ENCODE data around the gene SEC63.
"Not testable (repeated sequence)": the region's sequence is repeated elsewhere in the genome, so short reads cannot be mapped to it uniquely, and the experiment has no call there.

Gene SEC63, protein sequence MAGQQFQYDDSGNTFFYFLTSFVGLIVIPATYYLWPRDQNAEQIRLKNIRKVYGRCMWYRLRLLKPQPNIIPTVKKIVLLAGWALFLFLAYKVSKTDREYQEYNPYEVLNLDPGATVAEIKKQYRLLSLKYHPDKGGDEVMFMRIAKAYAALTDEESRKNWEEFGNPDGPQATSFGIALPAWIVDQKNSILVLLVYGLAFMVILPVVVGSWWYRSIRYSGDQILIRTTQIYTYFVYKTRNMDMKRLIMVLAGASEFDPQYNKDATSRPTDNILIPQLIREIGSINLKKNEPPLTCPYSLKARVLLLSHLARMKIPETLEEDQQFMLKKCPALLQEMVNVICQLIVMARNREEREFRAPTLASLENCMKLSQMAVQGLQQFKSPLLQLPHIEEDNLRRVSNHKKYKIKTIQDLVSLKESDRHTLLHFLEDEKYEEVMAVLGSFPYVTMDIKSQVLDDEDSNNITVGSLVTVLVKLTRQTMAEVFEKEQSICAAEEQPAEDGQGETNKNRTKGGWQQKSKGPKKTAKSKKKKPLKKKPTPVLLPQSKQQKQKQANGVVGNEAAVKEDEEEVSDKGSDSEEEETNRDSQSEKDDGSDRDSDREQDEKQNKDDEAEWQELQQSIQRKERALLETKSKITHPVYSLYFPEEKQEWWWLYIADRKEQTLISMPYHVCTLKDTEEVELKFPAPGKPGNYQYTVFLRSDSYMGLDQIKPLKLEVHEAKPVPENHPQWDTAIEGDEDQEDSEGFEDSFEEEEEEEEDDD

DNA sequence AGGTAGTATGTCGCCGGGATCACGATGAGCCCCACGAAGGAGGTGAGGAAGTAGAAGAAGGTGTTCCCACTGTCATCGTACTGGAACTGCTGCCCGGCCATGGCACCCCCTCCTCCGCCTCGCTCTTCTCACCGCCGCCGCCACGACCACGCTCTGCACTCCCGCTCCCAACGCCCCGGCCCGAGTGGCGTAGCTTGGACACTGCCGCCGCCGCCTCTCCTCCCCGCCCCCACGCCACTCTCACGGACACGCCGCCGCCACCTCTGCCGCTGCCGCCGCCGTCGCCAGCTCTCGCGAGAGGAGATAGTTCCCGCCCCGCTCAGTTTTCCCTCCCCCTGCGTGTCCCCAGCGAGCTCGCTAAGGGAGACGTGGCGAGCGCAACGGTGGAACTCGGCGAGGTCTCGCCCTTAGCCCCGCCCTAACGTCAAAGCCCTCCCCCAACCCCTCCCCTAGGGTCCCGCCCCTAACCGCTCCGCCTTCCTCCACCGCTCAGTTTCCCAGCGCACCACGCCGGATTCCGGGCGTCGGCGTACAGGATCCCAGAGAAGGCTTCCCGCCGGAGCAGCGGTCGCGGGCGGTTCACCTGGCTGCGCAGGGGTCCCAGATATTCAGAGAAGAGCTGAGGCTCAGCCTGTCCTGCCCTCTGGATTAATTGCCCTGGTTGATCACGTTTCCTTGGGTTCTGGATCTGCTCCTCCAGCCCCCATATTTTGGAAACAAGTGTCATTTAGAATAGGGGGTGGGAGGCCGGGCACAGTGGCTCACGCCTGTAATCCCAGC lies at the start of gene SEC63:
Gene SEC63, minus strand, starts transcription at position 300 of the 780 bp plus-strand sequence. Its CDS starts 199 bp downstream, at position 101.
- DNase-seq: peak; percentile 98

DNA sequence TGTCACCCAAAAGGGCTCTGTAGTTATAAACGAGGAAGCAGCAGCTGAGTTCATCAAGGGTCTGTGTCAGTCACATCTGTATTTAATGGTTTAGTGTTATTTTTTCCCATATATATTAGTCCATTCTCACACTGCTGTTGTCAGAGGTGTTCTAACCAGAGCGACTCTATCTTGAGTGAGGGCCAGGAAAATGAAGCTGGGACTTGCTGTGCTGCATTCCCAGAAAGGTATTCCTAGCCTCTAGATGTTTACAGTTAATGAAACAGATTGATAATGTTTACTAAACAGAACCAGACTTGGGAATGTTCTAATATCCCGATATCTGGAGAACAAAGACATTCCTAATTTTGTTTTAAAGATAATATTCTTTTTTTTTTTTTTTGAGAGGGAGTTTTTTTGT lies 48.0 kb upstream of the SEC63 start:
- no peak for DNase-seq

DNA sequence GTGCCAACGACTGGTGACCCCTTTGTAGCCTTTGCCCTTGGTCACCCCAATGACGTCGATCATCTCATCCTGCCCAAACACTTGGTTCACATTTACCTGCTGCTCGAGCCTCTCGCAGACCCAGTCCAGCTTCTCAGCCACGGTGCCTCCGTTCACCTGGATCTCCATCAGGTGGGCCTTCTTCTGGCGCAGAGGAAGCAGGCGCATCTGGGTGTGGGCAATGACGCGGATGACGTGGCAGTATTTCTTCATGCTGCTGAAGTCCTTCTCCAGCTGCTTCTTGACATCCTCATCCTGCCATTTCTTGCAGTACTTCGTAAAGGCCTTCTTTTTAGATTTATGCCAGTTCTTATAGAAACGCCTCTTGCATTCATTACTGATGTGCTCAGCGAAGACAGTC lies 46.9 kb upstream of the SEC63 start:
- no peak for DNase-seq

DNA sequence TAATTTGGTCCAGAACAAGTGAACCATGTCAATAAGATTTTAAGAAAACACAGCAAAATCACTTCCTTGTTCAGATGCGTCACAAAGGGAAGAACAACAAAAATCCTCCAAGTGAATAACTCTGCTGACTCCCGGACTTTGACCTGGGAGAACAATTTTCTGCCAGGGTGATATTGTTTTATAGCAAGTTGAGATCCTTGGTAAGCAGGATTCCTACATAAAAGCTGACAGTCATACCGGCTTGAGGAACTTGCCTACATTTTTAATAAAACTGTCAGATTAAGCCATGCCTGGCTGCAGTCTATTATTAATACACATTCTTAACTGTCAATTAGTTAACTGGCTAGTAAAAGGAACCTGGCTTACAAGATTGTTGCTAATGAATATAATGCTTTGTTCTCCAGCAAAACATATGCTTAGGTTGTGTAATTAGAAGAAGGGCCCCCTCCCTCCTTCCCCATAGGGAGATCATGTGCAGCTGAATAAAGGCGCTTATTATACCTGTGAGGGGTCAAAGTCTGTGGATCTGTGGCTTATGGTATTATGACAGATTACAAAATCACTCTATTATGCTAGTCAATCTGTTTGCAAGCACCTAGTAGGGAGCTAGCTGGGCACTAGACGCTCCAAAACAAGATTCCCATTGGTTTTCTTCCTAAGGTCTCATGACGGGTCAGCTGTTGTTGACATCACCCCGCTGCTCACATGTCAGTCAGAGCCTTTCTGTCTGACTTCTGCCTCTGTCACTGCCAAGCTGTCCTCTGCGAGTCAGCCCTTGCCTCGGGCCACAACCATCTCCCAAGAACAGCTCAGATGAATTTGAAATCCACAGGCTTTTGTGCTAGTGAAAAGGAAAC lies 44.6 kb upstream of the SEC63 start:
- DNase-seq: no peak

DNA sequence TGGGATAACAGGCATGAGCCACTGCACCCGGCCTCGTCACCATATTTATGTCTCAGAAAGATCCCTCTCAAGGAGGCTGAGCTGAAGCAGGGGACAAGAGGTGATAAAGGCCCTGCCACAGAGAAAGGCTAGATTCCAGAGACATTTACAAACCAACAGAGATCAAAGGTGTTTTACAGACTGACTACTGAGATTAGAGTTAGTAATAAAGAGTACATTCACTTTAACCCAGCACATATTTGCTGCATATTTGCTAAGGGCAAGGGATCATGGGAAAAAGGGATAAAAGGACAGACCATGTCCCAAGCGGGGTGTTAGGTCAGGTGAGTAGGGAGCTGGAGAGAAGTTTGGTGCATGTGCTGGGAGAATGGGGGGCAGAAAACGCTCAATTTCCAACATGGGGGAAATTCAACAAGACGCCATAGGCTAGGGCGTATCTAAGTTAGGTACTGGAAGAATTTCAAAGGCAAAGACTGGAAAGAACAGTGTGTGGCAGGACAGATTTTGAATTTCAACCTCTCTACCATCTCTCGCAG lies 43.8 kb upstream of the SEC63 start:
- DNase-seq: no peak

DNA sequence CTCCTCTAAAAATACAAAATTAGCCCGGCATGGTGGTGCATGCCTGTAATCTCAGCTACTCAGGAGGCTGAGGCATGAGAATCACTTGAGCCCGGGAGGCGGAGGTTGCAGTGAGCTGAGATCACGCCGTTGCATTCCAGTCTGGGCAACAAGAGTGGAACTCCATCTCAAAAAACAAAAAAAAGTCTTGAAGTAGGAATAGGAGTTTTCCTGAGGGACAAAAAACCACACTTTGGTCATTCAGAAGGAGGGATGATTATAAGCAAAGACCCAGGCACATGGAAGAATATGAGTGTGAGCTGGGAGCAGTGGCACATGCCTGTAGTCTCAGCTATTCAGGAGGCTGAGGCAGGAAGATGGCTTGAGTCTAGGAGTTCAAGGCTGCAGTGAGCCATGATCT lies 42.3 kb upstream of the SEC63 start:
- not testable (repeated sequence) for DNase-seq

DNA sequence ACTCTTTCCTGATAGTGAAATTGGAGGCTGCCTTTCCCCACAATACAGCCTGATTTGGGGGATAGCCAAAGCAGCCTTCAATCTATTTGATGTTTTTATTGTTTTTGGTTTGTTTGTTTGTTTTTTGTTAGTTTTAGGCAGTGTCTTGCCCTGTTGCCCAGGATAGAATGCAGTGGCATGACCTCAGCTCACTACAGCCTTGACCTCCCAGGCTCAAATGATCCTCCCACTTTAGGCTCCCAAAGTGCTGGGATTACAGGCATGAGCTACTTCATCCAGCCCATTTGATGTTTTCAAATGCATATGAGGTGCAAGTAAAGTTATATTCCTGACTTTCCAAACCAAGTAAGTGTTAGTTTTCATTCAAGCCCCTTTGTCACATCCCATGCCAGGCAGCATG lies 41.3 kb upstream of the SEC63 start:
- DNase-seq: no peak

DNA sequence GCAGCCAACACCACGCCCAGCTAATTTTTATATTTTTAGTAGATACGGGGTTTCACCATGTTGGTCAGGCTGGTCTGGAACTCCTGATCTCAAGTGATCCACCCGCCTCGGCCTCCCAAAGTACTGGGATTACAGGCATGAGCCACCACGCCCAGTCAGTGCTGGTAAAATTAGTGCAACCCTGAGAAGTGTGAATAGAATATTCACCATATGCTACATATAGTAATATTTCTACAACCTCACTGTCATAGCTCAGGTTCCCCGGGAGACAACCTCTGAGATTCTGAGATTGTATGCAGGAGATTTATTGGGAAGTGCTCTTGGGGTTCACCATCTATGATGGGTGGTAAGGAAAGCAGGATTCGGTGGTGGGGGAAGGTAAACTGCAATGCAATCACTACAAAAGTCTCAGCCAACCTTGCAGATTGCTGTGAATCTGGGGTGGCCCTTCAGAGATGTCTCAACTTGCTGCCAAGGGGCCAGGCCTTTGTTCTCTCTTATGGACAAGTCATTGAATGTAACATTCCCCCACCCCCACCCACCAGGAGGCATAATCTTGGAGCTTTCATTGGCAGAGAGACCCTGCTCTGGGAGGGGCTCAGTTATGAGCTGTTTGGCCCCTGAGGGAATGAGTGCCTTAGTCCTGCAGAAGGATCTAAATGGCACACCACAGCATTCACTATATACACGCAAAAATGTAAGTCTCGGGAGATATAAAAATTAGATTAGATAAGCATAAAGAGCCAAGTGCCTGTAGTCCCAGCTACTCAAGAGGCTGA lies 34.0 kb upstream of the SEC63 start:
- no peak for DNase-seq

DNA sequence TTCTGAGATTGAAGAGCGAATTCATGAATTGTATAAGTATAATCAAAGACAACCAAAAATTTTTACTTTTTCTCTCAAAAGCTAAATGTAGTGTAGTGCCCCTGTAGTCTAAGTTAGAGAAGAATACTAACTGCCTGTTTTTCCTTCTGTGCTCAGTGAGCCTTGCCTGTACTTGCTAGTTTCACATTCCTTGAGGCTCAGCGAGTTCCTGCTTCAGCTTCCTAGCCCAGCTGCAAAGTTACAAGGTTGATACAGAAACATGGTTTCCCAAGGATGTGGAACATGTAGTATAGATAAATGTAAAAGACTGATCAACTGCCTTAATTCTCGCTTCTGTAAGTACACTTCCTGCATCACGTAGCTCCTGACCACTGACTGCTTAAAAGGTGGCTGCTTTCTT lies 33.1 kb upstream of the SEC63 start:
- no peak for DNase-seq

DNA sequence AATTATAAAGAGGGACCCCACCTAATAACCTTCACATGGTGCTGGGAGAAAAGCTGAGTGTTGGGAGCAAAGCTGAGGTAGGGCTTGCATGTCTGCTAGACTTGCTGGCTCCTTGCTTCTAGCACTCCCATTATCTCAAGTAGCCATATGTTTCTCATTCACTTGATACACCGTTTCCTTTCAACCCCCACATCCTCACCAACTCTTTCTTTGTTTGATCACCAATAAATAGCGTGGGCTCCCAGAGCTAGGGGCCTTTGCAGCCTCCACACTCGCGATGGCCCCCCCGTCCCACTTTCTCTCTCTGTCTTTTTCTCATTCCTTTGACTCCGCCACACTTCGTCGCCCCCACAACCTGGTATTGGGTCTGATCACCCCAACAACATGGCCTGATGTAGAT lies 32.6 kb upstream of the SEC63 start:
- not testable (repeated sequence) for DNase-seq

DNA sequence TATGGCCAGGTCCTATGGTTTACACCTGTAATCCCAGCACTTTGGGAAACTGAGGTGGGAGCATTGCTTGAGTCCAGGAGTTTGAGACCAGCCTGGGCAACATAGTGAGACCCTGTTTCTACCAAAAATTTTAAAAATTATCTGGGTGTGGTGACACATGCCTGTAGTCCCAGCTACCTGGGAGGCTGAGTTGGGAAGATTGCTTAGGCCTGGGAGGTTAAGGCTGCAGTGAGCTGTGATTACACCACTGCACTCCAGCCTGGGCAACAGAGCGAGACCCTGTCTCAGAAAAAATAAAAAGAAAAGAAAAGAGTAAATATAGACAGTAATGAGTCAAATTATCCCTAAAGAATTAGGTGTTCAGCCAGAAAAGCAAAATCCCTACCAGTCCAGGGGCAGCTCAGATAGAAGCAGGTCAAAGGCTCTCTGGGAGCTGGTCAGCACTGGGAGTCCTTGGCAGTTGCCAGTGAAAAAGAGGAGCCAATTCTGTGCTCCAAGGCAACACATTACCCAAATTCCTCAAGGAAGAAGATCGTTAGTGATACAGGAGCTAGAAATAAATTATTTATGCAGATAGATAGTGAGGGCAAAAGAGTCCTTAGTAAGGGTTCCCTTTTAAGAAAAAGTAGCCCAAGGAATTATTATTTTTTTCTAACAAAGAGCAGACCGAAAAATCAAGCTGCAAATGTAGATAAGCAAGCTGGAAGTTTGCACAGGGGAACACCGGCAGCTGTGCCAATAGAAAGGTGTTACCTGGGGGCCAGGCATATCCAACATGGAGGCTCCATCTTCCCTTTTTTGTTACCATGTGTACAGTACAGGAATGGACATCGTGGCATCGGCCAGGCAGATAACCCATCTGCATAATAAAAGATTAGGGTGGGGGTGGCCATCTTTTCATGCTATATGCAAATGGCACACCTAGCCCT lies 31.4 kb upstream of the SEC63 start:
- no peak for DNase-seq

DNA sequence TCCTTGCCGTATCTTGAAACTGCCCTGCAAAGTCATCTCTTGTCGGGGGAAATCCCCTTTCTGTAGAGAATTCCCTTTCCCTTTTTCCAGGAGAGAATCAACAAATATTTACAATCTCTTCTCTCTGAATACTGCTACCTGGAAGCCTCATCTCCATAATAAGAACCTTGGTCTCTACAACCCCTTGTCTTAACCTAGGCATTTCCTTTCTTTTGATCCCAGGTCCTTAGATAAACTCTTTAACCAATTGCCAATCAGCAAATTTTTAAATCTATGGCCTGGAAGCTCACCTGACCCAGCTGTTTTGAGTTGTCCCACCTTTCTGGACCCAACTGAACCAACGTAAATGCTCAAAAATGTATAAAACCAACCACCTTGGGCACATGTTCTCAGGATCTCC lies 30.6 kb upstream of the SEC63 start:
- no peak for DNase-seq

DNA sequence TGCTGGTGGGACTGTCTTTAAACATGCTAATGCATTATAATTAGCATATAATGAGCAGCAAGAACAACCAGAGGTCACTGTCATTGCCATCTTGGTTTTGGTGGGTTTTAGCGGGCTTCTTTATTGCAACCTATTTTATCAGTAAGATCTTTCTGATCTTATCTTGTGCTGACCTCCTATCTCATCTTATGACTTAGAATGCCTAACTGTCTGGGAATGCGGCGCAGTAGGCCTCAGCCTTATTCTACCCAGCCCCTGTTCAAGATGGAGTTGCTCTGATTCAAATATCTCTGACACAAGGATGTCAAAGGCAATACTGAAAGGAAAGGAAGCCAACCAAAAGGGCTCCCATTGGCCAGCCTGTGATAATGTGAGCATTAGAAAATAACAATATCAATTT lies 29.8 kb upstream of the SEC63 start:
- no peak for DNase-seq

DNA sequence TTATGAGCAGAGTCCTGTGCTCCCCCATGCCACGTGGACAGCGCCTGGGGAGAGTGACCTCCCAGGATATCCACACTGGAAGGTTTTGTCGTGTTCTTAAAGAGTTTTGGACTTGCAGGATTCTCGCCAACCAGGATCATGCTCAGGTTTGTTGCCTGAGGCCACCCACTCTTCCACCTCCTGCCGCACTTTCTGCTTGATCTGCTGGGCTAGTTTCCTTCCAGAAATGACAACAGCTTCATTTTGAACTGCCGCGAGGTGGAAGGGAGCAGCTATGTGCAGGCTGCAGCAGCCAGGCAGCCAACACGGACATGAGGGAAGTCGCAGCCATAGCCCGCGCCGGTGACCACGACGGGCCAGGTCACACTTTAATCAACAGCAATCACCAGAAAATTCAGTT lies 27.7 kb upstream of the SEC63 start:
- no peak for DNase-seq

DNA sequence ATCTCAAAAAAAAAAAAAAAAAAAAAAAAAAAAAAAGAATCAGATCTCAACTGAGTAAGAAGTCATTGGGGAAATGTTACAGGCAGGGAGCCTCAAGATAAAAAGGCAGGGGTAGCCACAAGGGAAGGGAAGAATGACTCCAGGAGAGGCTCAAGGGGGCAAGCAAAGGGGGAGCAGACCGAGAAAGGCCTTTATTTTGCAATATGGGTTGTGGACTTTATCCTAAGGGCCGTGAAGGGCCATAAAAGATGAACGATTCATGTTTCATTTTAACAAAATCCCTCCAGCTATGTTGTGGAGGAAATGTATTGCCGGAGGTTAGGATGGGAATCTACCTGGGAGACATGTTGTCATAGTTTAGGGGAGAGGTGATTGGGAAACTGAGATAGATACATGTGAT lies 25.8 kb upstream of the SEC63 start:
- DNase-seq: no peak

DNA sequence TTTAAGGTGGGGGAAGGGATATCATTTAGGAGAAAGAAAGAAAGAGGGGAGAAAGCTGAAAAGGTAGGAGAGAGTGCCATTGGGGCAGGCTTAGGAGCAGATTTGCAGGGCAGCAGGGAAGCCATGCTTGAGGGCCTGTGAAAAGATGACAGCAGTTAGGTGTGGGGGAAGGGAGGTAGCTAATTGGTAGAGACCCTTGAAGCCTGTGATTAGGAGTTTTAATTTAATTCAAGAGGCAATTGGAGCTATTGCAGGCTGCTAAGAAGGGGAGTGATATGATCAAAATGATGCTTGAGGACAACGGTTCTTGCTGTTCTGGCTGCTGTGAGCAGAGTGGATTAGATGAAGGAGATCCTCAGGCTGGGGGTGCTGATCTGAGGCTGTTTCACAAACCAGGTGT lies 24.5 kb upstream of the SEC63 start:
- DNase-seq: no peak

DNA sequence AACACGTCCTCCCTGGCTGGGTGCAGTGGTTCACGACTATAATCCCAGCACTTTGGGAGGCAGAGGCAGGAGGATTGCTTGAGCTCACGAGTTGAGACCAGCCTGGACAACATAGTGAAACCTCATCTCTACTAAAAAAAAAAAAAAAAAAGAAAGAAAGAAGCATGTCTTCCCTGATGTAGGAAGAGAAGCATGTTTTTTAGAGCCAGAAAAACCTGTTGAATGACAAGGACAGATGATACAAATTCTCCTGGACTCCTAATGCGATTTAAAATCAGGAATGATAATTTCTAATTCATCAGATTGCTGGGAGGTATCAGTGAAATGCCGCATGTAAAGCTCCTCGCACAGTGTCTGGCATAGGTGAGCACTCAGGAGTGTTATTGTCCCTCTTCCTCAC lies 23.7 kb upstream of the SEC63 start:
- DNase-seq: no peak

DNA sequence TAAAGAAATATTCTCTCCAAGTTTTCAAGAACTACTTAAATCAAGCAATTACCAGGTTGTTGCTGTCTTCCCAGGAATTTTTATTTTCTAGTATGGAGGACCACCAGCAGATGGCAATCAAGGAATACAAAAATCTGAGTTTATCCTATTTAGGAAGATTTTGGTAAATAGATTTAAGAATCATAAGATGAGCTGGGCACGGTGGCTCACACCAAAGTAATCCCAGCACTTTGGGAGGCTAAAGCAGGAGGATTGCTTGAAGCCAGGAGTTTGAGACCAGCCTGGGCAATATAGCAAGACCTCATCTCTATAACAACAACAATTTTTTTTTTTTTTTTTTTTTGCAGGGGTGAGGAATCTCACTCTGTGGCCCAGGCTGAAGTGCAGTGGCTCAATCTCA lies 19.3 kb upstream of the SEC63 start:
- DNase-seq: no peak

DNA sequence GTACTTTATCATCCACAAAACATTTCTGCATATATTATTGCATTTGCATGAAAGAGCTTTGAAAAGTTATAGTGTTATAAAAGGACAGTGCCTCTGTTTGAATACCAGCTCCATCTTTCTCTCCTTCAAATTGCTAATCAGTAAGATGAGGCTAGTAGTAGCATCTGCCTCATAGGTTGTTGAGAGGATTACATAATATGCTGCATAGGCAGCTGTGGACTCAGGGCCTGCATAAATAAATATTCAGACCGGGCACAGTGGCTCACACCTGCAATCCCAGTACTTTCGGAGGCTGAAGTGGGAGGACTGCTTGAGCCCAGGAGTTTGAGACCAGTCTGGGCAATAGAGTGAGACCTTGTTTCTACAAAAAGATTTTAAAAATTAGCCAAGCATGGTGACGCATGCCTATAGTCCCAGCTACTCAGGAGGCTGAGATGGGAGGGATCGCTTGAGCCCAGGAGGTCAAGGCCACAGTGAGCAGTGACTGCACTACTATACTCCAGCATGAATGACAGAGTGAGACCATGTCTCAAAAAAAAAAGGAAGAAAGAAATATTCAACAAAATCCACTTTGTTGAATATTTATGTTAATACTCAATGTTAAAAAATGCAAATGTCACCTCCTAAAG lies 18.3 kb upstream of the SEC63 start:
- DNase-seq: no peak

DNA sequence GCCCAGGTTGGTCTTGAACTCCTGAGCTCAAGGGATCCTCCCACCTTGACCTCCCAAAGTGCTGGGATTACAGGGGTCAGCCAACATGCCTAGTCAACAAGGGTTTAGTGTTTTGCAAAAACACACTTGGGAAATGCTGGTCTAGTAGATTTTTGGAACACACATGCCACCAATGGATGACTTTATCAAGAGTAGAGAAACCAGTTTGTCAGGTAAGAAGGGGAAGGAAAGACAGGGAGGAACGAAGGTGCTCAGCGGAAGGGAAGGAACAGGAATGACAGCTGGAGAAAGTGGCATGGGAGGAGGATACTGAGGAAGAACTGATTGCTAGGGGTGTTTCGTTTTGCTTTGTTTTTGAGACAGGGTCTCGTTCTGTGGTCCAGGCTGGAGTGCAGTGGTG lies 15.6 kb upstream of the SEC63 start:
- DNase-seq: no peak

All from activated naive CD4-positive, alpha-beta T cell treated with Interleukin-2 at 50 U/mL for 16 hours (primary cell).